NCI-H1417 (cell line): Measurements from ENCODE around the gene SECTM1.
"Not testable (repeated sequence)": the region's sequence is repeated elsewhere in the genome, so short reads cannot be mapped to it uniquely, and the experiment has no call there.

Source experiments
- DNase-seq, 3 experiments: peaks; one replicate each; lab custom pipeline; 2025; lab: John Stamatoyannopoulos, UW

The SECTM1 gene

DNA sequence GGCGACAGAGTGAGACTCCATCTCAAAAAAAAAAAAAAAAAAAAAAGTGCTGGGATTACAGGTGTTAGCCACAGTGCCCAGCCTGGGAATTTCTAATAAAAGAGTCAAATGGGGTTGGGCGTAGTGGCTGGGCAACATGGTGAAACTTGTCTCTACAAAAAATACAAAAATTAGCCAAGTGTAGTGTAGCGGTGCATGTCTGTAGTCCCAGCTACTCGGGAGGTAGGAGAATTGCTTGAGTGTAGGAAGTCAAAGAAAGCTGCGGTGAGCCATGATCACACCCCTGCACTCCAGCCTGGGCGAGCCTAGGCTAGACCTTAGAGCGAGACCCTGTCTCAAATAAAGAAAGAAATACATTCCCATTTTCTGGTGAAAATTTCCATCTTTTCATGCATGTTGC lies 35.6 kb upstream of the SECTM1 start:
- DNase-seq, result no peak

DNA sequence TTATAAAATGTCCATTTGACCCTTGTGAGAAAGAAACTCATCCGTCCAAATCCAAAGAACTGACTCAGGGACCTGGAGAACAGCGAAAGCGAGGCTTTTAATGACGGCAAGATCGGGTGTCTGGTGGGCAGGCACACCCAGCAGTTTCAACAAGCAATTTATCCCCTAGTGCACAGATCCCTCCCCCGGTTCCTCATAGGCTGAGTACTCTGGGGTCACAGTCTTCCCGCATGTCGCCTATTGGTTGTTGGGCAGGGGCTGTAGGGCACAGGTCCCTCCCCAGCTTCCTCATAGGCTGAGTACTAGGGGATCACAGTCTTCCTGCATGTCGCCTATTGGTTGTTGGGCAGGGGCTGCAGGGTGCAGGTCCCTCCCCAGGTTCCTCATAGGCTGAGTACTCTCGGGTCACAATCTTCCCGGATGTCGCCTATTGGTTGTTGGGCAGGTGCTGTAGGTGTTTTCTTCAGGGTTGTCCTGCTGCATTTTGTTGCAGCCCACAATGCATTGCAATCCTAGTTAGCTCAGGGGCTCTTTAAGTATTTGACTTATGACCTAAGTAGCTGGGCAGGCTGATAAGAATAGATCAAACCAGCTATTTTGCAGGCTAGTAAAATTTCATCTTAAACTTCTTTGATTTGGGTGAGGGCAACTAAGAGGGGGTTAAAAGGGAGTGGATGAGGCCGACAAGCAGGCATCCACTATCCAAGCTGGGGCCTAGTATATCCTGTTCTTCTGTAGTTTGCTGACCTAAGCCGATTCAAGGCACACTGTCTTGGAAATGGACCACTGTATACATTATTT lies 34.4 kb upstream of the SECTM1 start:
- peak in 2 of 3 experiments; percentile 15 to 55 for DNase-seq

DNA sequence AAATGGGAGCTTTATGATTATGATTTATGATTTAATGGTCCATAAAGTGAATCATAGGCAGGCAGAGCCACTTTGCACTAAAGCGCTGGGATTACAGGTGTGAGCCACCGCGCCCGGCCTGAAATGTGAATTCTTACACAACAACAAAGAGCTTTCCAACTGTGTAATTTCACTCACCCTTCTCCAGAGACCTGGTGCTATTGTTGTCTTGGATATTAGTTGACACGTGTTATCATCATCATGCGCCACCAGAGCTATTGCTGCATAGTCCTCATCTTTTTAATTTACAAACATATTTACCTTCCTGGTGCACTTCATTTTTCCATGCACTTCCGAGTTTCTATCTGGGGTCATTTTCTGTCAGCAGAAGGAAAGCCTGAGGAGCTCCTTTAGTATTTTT lies 33.2 kb upstream of the SECTM1 start:
- peak; percentile 55 to 91 (median 91) for DNase-seq

DNA sequence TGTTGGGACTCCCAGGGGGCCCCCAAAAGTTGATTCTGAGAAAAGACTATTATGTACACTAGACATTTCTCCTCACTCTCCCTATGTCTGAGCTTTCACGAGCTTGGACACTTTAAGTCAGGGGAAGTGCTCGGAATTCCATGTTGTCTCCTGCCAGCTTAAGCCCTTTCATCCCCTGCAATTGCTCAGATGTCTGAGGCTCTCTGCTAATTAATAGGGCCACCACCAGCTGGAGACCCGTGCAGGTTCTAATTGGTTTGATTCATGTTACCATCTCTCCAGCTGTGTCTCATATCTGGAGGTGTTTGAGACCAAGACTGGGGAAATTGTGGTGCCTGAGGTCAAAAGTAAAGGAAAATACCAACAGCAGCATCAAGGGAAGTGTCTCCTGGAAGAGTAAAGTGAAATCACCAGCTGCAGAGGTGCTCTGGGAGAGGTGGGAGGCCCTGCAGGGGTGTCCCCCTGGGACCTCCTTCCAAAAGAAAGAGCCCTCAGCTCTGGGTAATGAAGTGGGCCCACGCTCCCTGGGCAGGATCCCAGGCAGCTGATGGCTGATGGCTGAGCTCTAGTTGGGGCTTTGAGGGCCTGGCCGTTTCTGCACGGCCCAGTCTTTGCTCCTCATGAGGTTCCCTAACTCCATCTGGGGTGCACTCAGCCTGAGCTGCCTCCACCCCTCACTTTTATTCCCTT lies 32.2 kb upstream of the SECTM1 start:
- DNase-seq, result peak in 2 of 3 experiments; percentile 16 to 60

DNA sequence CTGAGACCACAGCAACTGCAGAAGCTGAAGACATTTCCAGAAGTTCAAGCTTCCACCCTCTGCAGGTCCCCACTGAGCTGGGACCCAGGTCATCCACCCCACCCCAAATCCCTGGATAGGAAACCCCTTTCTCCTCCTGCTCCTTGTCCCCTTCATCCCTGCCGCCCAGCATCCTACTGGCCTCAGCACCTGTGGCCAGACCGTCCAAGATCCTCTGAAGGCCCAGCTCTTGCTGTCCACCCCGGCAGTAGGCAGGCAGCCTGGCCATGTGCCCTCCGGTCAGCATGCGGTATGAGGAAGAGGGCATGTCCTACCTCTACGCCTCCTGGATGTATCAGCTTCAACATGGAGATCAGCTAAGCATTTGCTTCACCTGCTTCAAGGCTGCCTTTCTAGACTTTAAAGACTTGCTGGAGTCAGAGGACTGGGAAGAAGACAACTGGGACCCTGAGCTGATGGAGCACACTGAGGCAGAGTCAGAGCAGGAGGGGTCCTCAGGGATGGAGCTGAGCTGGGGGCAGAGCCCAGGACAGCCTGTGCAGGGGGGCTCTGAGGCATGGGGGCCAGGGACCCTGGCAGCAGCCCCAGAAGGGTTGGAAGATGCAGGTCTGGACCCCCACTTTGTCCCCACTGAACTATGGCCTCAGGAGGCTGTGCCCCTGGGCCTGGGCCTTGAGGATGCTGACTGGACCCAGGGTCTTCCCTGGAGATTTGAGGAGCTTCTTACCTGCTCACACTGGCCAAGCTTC lies 28.5 kb upstream of the SECTM1 start:
- no peak for DNase-seq

DNA sequence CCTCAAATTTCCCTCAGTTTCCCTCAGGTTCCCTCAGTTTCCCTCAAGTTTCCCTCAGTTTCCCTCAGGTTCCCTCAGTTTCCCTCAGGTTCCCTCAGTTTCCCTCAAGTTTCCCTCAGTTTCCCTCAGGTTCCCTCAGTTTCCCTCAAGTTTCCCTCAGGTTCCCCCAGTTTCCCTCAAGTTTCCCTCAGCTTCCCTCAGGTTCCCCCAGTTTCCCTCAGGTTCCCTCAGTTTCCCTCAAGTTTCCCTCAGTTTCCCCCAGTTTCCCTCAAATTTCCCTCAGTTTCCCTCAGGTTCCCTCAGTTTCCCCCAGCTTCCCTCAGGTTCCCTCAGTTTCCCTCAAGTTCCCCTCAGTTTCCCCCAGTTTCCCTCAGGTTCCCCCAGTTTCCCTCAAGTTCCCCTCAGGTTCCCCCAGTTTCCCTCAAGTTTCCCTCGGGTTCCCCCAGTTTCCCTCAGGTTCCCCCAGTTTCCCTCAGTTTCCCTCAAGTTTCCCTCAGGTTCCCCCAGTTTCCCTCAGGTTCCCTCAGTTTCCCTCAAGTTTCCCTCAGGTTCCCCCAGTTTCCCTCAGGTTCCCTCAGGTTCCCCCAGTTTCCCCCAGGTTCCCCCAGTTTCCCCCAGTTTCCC lies 26.0 kb upstream of the SECTM1 start:
- DNase-seq, result not testable (repeated sequence)

DNA sequence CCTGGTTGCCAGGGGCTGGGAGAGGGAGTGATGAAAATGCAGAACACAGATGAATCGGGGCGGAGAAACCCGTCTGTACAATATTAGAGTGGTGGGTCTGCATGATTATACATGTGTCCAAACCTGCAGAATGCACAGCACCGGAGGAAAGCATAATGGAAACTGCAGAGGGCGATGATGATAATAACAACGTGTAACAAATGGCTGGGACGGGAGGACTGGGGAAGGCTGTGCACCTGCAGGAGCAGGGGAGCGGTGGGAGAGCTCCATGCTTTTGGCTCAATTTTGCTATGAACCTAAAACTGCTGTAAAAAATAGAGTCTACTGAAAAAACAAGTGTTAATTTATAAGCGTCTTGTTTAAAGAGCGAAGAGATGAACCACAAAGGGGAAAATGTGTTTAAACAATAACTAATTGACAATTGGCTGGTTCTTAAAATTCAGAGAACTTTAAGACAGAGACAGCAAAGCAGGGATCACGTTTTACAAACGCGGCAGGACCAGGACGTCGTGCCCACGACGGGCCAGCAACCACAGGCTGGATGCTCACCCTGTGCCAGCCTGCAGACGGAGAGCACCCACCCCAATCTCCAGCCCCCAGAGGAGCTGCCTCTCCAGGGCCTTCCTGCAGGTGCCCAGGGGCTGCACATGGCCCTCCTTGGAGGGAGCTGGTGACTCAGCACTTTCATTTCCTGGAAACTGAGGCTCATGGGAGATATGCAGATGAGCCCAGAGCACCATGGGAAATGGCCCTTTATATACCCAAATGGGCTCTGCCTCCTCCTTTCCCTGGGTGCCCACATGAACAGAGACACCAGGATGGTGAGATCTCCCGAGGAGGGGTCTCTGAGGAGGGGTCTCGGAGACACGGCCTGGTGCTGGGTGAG lies 25.1 kb upstream of the SECTM1 start, which contains the start of gene TEX19:
Gene TEX19 (plus strand): TSS at position 783 of the 886 bp plus-strand sequence. CDS start 2,904 bp downstream, outside the sequence.
- peak in 2 of 3 experiments; percentile 49 to 73 for DNase-seq

DNA sequence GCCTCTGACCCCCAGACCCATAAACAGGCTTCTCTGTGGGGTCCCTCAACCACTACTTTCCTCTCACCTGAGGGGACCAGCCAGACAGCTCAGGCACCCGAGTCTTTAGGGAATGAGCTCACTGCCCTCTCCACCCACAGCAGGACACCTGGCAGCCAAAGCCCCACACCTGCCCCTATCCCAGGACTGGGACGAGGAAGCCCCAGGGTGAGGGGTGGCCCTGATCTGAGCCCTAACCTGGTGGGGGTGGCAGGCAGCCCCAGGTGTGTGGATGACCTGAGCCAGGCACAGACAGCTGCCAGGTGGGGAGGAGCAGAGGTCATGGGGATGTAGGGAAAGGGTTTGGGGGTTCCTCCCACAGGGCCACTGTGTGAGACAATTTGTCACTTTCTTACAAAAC lies 23.8 kb upstream of the SECTM1 start:
- DNase-seq, result no peak

DNA sequence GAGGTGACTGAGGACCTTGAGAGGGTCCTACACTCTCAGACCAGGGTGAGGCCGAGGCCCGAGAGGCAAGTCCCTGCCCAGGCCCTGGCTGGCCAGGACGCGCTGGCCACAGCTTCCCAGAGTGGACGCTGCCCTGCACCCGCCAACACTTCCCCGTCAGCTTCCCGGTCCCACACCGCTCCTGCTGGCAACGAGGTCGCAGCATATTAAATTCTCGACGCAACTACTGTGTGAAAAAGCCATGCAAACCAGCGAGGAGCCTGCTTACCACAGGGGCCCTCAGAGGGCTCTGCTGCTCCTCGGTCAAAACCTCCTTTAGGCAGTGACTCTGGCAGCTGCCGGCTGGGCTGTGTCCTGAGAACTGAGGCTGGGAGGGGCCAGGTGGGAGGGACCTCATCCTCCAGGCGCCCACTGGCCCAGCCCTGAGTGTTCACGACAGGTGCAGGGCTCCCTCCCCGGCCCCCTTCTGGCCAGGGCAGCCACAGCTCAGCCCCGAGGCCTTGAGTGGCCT lies 23.3 kb upstream of the SECTM1 start:
- DNase-seq, result peak; percentile 53 to 72 (median 66)

DNA sequence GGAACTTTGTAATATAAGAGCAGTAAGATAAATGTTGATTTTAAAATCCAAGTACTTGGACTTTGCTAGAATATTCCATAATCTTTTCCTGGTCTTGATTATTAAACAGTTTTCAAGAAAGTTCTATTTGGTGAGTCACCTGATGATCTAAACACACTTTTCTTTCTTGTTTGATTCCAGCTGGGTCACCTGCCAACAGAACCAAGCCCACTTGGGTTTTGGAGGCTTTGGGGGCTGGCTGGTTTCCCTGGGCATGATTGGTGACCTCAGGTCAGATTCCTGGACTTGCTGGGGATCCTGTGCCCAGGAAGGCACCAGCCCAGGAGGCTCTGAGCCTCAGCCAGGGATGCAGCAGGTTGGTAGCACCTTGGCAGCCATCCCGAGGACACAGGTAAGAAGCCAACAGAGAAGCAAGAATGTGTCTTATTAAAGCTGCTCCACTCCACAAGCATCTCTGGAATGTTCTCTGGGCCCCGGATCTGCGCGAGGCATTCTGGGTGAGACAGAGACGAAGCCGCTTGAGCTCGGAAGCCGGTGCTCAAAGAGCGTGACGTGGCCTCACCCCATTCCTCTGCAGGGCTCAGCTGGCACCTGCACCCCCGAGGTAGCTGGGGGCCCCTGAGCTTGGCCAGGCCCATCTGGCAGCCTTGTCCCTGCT lies 22.3 kb upstream of the SECTM1 start:
- no peak for DNase-seq

DNA sequence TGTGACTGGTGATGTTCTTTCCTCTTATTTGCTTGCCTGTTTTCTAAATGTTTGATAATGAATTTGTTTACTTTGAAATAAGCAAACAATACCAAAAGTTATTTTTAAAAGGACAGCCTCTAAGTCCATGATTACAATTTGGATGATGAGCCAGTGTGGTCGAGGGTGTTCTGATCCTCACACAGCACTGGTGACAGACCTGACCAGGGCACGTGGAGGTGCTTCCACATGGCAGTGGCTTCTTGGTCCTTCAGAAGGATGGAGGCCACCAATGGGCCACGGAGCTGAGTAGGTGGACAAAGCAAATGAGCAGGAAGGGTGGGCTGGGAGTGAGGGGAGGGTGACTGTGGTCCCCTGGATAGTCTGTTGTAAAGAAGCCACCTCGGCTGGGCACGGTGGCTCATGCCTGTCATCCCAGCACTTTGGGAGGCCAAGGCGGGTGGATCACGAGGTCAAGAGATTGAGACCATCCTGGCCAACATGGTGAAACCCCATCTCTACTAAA lies 21.3 kb upstream of the SECTM1 start:
- no peak for DNase-seq

DNA sequence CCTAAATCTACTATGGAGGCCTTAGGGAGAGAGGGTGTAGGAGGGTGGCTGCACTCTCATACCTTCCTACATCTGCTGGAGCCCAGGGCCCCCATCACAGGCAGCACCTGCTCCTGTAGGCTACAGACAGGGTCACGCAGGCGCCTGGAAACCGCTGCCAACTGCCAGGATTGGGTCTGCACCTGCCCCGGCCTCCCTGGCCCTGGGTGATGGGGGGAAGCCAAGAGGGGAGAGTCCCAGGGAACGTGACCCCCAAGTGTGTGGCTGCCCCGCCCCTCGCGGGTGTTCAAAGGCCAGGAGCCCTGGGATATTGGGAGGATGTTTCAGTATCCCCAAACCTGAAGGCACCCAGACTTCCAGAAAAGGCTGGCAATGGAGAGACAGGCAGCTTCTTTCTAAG lies 19.9 kb upstream of the SECTM1 start:
- DNase-seq, result peak in 2 of 3 experiments; percentile 27 to 51

DNA sequence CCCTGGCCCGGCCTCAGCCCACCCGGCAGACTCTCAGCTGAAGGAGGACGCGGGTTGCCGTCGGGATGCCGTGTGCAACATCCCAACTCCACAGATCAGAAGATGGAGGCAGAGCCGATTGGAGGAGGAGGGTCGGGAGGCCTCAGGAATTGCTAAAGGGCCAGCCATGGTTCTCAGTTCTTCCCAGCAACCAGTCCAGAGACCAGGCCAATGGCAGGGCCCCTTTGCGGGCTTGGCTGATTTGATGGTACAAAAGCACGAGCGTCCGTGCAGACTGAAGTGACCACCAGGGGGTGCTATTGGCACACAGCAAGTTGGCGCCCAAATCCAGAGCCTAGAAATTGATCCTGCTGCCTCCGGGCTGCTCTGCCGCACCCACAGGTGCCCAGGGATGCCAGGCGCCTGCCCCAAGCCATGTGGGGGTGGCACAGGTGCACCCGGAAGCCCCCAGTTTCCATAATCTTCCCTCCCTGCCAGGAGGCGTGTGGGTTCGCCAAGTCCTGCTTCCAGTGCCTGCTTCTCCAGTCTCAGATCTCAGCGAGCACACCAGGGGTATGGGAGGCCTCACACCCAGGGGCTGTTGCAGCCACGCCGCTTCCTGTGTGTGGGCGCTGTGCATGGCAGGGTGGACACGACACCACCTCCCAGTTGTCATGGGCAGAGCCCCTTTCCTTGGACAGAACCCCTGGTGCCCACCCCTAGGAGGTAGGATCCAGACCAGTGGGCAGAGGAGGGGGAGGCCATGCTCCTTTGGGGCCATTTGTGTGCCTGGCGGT lies 18.3 kb upstream of the SECTM1 start:
- DNase-seq, result peak; percentile 83 to 92 (median 87)

DNA sequence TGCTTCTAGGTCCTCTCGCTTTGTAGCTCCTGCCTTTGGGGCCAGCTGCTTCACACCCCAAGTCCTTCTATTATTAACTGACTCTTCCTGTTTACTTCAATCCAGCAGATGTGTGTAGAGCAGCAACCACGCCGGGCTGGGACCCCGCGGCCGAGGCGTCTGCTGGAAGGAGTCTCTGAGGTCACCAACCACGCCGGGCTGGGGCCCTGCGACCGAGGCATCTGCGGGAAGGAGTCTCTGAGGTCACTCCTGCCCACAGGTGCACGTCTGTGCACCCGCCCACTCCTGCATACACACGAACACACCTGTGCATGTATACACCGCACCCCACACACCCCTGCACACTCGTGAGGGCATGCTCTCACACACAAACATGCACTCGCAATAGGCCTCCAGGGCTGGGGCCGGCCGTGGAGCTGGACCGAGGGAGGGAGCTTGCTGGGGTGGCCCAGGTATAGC lies 17.7 kb upstream of the SECTM1 start:
- DNase-seq, result no peak

DNA sequence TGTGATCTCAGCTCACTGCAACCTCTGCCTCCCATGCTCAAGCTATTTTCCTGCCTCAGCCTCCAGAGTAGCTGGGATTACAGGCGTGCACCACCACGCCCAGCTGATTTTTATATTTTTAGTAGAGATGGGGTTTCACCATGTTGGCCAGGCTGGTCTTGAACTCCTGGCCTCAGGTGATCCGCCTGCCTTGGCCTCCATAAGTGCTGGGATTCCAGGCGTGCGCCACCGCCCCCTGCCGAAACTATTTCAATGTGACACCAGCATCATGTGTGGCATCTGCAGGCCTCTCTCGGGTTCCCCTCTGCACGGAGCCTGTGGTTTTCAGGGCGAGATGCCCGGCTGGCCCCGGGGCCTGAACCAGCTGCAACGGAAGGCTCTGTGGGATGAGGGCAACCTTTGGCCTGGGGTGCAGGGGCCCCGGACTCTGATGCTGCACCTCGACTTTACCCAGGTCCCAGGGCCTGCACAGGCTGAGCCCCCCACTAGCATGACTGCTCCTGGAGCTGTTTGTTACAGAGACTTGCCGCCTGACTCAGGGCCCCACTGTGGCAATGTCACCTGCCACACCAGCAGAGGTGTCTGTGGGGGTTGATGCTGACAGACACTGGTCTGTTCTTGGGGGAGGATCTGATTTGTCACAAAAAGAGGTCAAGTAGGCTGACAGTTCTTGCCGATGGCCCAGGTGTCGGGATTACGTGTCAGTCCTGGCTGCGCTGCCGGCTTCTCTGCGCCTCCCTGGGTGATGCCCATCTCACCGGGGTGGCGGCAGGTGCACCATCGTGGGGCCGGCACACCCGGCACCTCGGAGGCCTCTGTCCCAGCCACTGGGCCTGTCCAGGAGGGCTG lies 16.8 kb upstream of the SECTM1 start:
- DNase-seq, result no peak

DNA sequence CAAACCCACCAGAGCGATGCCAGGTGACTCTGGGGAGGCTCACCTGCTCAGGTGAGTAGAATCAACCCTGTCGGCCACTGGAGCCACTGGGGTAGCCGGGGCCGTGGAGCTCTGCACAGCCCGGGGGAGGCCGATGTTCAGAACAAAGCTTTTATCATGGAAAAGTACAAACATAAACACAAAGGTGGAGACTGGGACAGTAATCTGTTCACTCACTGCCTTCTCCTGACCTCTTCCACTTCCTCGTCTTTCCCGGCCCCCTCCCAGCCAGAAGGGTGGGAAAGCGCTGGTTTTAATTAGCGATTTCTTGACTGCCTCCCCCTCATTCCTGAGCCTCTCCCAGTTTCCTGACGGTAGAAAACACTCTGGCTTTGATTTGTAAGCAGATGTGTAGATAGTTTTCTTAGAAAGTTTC lies 15.7 kb upstream of the SECTM1 start:
- no peak for DNase-seq

DNA sequence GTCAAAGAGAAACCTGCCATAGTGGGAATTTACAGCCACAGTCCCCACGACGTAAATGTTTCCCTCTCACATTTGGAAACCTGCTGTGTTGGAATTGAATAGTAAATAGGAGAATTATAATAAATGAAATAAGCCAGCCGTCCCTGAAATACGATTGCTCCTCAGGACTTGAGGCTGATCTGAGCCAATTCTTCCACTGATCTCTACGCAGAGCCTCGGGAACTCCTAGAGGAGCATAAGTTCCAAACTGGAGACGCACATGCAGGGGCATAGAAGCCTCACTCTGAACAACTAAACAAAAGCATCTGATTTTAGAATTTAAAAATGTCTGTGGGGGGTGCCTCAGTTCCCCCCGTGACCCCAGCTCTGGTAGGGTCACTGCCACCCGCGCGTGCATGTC lies 15.3 kb upstream of the SECTM1 start:
- no peak for DNase-seq

DNA sequence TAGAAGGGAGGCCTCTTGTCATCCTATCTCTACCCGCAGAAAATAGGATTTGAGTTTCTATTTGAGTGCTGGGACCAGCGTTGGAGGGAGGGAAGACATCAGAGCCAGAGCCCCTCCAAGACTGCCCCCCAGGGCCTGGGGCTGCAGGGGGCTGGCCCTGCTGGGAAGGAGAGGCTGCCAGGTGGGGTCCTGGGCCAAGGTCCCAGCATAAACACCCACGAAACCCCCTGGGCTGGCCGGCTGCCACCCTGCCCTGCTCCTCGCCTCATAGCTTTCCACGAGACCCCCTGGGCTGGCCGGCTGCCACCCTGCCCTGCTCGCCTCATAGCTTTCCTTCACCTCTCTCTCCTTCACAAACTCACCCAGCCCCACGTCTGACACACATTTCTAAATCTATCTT lies 14.9 kb upstream of the SECTM1 start:
- no peak for DNase-seq
